HG03159 (cell line): ENCODE results near the gene MROH9.
A peak's percentile ranks its signal among the peaks of the same experiment; 100 is the strongest.
"Not testable (repeated sequence)": the region's sequence is repeated elsewhere in the genome, so short reads cannot be mapped to it uniquely, and the experiment has no call there.

Experiments
- ATAC-seq: cut with Tn5 transposase; IDR thresholded peaks from one replicate; pipeline ENCODE4 v1.9.1; 2021; ENCODE audit warnings: mild to moderate bottlenecking, moderate library complexity; ENCODE audit not compliant: unreplicated experiment

Gene MROH9, protein sequence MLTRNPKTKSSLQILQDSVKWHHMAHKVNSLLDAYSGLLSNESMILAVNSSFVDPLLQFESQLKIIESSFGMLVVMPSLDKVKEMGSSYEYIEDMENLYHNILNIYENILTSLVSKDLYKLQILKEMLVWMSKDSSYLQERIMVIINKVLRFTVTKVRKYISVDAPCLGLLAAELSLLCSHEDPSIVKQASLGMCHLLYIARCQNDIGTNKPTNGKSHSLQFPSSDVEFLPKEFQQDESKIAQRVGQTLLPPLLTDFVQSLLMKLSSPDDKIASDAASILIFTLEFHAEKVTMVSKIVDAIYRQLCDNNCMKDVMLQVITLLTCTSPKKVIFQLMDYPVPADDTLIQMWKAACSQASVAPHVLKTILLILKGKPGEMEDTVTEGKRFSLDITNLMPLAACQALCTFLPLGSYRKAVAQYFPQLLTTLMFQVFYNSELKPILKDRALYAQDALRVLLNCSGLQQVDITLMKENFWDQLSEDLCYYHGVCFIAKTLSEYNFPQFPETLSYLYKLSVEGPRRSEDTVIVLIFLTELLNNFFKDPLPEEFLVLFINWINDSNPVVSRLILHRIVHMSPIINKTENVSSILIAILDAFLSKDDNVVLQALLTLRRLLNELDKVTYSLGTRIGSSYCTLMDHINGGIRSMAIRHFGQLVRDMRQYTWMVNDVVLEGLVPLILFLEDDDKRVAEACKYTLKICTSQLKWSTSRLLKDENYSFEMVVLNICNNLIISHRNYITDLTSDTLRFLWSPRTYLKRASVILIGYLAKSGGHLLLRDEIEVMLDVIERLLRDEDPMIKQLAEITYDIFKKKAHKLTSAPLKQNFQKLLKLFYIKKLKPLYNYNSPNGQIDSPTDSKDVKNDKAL

DNA sequence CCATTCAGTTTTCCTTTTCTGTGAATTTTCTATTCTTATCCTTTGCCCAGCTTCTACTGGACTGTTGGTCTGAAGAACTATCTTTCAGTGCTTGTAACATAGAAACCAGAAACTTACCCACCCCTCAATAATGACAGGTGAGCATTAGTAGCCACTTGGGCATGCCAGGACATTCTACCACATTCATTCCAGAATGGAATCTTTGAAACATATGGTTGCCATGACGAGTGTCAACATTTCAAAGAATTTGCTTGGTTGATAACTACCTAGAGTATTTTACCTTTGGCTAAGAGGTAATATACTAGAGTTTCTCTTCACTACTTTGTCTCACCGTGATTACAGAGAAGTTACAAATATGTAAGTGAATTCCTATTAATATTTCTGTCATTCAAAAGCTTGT, at the start of gene MROH9:
Gene MROH9, plus strand, starts transcription at position 304 of the 400 bp plus-strand sequence. CDS start 10,023 bp downstream, outside the sequence.
- no peak for ATAC-seq

DNA sequence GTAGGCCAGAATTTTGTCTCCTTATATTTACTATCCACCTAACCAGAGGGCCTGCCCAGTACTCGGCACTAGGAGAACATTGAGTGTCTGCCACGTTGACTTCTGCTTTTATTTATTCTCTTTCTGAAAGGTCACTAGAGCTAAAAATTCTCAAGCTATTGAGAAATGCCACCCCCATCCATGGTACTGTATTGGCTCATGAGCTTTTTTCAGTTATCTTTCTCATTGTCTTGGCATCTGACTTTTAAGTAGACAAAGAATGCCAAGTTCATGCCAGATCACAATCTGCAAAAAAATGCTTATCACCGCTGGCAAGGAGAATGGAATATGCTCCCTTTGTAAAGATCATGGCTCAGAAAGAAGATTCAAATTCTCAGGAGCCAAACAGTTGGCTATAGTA, 49.8 kb upstream of the MROH9 start:
- no peak for ATAC-seq

DNA sequence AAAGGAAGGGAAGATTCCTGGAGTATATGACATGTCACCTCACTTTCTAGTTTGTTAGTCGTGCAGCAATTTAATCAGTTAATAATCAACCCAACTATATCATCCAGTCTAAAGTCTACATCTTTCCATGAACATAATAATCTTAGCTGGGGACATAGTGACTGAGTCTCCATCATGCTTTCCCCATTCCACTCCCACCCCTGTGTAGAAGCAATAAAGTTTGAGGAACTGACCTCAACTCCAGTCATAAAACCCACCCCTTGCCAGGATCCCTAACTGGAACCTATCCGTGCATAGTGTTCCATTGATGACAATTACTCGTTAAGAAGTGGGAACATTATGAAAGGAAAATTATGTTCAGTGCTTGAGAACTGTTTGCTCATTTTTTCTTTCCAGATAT, 48.9 kb upstream of the MROH9 start:
- no peak for ATAC-seq

DNA sequence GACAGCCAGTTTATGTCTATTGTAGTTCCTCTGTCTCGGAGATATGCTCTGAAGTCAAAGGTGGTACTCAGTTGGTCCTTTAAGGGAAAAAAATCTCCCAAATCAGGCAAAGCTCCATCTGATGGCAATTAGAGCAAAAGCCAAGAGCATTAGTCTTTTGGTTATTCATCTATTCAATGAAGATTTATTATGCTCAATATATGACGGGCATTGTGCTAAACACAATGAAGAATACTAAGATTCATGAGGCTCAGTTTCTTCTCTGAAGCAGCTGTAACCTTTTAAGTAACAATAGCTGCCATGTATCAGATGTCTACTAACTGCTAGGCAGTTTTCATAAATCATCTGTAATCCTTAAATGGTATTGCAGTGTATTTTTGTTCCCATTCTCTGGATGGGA, 47.6 kb upstream of the MROH9 start:
- no peak for ATAC-seq

DNA sequence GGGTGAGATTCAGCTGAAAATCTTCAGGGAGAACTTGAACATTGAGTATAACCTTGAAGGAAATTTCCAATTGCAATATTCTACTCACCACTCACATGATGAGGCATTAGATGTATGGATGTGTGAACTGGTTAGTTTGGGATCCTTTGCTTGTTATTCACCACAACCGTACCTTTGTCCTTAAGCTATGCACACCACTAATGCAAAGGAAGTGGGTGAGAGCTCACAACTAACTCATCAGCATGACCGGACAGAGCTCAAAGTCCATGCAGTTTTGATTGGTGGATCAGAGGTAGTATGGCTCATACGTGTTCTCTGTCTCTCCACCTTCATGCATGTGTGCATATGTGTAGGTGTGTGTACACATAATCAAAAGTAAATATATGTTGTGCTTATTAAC, 43.5 kb upstream of the MROH9 start:
- ATAC-seq = no peak

DNA sequence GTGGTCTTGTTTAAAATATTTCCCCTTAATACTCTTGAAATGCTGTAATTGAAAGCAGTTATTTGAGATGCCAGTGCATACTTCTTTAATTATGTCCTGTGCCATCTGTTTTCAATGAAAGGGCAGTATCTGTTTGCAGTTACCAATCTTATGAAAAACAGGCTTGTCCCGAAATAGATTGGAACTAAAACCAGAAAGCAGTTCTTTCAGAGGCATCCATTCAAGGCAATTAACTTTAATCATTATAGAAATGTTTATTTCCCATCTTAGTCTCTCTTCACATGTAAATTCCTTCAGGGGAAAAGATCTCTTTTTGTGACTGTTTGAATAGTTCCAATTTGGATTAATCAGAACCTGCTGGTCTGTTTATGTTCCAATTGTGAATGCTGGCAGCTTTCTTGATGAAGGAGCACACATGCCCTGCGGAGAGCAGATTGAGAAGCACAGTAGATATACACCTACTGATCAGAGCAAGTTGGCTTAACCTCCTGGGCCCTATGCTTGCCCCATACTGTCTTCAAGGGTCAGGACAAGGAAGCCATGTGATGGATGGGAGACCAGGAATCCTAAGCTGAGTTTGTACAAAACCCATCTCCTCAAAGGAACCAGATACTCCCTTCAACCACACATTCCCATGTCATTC, 41.6 kb upstream of the MROH9 start:
- ATAC-seq = no peak

DNA sequence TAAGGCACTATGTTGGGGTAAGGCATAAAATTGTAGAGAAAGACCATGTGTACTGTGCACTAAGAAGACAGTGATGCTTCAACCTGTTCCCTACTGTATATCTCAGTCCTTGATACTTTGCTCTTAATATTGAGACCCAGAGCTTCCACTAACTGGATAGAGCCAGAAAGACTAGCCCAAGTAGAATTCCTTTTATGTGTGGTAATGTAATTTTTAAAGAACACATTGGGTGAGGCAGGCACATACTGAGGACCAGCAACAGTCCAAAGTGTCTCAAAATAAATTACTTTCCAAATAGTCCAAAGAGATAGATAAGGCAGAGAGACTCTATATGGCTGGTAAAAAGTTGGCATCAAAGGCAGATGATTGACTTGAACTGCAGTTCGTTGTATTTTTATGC, 31.4 kb upstream of the MROH9 start:
- no peak for ATAC-seq

DNA sequence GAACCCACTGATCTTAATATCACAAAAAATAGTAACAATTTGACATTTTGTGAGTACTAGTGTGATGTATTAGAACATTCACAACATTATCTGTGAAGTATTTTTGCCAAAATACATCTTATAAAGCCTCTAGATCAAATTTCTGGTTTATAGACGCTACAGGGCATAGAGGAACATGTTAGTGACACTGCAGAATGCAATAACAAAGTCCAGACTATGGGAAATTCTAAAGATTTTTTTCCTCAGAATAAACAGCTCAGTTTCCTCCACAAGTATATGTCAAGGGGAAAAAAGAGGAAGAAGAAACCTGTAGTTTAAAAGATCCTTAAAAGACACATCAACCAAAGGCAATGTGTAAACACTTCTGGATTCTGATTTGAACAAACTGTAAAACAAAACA, 26.4 kb upstream of the MROH9 start:
- no peak for ATAC-seq

DNA sequence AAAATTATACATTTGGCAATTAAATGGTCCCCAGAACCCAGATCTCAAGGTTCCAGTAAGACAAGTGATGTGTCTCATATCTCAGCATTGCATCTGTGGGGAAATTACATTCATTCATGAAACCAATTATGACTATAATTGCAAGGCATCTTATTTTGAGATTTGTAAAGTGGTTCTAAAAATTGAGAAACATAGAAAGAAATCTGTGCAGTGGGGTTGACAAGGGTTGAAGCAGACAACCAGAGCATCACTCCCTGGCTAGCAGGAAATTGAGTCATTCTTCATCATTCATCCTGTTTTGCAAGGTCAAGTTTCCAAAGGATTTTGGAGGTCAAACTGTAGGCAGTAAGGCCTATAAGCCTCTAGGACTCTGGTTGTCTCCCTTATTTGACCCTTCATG, 25.1 kb upstream of the MROH9 start:
- no peak for ATAC-seq

DNA sequence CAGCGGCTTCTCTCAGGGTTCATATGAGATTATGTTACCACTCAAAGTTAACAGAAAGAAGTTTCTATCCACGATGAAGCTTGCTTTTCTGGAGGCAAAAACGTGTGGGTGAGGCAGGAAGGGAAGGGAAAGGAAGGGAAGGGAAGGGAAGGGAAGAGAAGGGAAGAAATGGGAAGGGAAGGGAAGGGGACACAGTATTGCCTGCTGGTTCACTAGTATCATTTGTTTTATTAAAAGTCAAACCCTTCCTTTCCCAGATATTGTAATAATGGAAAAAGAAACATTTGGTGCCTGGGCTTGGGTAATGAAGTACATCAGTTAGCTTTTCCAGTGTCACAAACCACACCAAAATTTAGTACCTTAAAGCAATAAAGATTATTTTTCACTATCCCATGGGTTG, 18.0 kb upstream of the MROH9 start:
- ATAC-seq = no peak

DNA sequence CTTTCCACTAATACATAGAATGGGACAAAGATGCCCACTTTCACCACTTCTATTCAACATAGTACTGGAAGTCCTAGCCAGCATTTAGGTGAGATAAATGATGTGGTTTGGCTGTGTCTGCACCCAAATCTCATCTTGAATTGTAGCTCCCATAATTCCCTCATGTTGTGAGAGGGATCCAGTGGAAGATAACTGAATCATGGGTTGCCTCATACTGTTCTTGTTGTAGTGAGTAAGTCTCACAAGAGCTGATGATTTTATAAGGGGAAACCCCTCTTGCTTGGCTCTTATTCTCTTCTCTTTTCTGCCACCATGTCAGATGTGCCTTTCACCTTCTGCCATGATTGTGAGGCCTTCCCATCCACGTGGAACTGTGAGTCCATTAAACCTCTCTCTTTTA, 10.7 kb upstream of the MROH9 start:
- ATAC-seq = not testable (repeated sequence)

DNA sequence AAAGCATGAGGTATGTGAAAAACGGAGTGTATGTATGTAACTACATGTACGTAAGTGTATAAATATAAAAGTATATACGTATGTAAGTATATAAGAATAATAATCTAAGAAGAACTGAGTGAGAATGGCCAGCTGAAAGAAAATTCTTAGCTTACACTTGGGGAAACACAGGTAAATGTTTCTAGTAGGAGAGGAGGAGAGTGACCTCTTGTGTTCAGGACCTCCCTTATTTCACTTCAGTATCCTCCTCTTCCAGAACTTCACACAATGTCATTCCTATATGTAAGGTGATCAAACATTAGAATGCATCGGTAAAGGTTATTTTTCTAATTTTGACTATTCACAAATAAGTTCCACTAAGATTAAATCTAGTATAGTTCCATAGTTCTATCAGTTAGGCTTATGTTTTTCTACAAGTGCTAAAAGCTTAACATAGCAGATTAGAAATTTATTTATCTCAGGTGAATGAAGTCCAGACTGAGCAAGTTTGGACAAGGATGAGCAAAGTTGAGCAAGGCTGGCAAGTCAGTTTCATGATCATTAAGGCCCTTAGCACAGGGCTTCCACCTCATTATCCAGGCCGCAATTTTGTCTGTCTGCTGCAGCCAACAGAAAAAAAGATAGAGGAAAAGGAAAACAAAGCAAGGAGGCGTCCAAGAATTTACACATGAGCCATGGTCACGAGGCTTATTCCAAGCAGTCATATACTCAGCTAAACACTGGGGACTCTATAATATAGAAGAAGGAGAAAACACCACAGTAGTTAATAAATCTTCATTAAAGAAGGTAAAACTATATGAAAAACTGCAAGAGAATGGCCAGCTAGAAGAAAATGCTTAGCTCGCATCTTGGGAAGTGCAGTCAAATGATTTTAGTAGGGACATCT, 7.1 kb upstream of the MROH9 start:
- no peak for ATAC-seq

DNA sequence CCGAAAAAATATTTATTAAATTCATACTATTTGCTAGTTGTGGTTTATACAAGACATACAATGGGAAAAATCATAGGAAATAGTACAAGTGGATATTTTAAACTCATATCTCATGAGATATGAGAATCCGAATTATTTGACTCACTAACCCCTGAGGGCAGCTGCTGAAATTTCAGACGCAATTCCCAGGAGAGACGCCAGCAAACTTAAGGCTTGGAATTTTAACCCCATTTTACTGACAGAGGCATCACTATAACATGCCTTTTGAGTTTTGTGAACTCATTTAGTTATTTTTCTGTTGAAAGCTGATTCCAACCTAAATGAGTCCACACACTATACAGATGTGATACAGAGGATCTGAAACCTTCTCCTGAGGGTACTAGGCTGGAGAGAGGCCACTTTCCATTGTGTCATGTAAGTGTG, 5.9 kb upstream of the MROH9 start:
- ATAC-seq = peak; percentile 23

DNA sequence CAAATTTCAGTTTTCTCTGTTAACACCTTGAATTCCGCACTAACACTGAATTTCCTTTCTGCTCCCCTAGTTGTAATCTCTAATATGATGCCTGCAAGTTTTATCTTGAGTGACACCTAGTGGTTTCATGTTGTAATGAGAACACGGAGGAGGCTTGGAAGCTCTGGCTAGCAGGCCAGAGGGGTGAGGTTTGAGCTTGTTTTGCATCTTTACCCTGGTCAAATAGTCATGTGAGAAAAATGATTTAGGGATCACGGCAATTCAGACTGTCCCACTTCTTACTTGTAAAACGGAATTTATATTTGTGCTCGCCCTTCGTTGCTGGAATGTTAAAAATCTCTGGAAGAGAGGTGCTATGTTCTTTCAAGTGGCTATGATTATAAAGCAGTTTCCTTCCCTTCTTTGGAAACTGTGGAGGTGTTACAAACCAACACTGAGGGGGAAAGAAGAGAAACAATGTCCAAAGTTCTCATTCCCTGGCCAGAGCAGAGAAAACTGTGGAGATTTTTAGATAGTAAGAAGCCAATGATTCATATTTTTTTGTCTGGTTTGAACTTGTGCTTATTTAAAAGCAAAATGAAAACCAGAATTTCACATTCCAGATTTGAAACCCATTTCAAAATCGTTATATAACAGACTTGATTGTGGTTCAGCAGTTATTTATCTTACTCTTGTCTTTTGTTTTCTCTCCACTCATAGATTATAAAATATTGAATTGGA, 5.3 kb upstream of the MROH9 start:
- peak; percentile 93 for ATAC-seq

DNA sequence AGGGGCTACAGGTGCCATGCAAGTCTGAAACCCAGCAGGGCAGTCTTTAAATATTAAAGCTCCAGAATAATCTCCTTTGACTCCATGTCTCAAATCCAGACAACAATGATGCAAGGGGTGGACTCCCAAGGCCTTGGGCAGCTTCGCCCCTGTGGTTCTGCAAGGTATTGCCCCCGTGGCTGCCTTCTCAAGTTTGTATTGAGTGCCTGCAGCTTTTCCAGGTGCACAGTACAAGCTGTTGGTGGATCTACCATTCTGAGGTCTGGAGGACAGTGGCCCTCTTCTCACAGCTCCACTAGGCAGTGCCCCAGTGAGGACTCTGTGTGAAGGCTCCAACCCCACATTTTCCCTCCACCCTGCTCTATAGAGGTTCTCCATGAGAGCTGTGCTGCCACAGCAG, 3.7 kb upstream of the MROH9 start:
- no peak for ATAC-seq

DNA sequence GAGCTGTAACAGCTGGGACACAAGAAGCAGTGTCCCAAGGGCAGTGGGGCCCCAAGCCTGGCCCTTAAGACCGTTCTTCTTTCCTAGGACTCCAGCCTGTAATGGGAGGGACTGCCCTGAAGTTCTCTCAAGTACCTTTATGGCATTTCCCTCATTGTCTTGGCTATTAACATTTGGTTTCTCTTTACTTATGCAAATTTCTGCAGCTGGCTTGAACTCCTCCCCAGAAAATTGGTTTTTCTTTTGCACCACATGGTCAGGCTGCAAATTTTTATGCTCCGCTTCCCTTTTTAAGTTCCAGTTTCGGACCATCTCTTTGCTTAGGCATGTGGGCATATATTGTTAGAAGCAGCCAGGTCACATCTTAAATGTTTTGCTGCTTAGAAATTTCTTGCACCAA, 3.1 kb upstream of the MROH9 start:
- no peak for ATAC-seq

DNA sequence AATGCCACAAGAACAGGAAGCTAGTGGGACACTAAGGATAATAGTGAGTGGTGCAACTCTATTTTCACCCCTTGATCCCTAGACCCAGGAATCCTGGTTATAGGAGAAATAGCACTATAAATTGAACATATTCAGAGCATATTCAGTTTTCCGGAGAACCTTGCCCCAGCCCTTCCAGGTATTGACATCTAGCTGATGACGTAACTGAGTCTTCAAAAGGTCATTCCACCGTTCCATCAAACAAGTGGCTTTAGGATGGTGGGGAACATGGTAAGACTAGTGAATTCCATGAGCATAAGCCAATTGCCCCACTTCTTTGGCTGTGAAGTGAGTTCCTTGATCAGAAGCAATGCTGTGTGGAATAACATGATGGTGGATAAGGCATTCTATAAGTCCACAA, 2.9 kb downstream of the MROH9 start:
- no peak for ATAC-seq

DNA sequence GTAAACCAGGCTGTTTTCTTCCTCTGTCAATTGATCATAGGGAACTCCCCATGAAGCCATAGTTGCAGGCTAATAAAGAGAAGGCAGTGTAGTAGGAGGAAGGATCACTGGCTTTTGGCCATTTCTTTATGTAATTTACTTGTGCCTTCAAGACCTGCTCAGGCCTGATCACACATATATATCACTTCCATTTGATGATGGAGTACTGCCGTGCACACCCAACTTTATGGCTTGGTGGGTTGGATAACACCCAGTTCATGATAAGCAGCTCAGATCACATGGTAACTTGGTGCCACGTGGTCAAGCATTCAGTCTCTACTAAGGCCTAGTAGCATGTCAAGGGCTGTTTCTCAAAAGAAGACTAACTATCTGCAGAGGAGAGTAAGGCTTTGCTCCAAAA, 4.1 kb downstream of the MROH9 start:
- ATAC-seq = no peak

DNA sequence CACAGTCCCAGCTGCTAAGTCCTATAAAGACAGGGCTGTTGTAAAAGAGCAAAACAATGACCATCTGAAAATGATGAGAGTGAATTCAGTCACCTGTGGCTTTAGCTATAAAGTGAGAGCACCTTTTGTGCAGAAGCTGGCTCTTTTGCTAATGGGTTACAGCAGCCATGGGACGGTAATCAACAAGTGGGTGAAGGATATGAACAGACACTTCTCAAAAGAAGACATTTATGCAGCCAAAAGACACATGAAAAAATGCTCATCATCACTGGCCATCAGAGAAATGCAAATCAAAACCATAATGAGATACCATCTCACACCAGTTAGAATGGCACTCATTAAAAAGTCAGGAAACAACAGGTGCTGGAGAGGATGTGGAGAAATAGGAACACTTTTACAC, 16.4 kb downstream of the MROH9 start:
- not testable (repeated sequence) for ATAC-seq

DNA sequence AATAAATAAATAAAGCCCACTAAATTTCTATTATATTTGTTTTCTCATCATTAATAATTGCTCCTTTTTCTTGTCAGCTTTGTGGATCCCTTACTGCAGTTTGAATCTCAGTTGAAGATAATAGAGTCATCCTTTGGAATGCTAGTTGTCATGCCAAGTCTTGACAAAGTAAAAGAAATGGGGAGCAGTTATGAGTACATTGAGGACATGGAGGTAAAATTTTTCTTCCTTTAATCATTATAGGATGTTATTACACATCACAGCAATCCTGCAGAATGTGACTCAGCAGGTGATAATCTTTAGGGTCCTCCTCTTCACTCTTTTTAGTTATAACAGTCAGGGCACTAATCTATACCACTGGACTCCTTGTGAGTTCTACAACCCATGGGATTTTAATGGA, 24.1 kb downstream of the MROH9 start:
- no peak for ATAC-seq
